ENCODE measurements around the gene RNF224.
"Not testable (repeated sequence)": the region's sequence is repeated elsewhere in the genome, so short reads cannot be mapped to it uniquely, and the experiment has no call there.

RNF224 gene

DNA sequence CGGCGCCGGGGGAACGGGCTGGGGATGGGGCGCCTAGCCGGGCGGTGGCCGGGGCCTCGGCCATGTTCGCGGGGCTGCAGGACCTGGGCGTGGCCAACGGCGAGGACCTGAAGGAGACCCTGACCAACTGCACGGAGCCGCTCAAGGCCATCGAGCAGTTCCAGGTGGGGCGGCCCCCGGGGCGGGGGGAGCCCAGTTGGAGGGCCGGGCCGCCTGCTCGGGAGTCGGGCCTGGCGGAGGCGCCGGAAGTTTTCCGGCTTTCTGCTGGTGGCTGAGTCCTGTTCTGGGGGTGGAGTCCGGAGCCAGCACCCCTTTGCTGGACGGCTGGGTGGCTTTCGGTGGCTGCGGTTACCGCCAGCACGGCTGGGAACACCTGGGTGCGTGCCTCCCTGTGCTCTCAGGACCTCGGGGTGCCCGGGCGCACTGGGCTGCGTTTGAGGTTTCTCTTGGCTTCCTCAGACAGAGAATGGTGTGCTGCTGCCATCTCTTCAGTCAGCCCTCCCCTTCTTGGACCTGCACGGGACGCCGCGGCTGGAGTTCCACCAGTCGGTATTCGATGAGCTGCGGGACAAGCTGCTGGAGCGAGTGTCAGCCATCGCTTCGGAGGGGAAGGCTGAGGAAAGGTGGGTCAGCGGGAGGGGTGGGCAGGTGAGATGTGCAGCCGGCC is 28.3 kb downstream of the RNF224 start:
- no peak for DNase-seq

DNA sequence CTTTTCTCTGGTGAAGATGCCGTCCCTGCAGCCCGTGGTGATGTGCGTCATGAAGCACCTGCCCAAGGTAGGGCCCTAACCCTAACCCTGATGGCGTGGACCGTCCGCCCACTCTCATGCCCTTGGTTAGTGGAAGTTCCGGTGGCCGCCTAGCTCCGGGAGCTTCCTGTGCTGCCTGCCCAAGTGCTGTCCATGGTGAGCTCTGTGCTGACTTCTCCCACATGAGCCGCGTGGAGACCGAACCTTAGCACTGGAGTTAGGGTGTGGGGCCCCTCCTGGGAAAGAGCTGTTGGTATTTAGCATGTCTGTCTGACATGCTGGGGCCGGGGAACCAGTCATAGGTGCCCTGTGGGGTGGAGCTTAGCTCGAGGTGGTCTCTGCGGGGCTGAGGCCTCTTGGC is 29.1 kb downstream of the RNF224 start:
- no peak for DNase-seq

DNA sequence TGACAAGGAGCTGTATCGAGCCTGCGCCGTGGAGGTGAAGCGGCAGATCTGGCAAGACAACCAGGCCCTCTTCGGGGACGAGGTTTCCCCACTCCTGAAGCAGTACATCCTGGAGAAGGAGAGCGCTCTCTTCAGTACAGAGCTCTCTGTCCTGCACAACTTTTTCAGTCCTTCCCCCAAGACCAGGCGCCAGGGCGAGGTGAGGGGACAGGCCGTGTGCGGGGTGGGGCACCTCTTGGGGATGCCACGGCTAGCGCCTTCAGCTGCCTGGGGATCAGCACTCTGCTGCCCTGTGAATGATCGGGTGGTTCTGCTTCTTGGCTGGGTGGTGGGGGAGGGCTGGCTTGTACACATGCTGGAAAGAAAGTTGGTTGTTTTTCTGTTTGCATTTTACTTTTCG is 29.6 kb downstream of the RNF224 start:
- DNase-seq: no peak

DNA sequence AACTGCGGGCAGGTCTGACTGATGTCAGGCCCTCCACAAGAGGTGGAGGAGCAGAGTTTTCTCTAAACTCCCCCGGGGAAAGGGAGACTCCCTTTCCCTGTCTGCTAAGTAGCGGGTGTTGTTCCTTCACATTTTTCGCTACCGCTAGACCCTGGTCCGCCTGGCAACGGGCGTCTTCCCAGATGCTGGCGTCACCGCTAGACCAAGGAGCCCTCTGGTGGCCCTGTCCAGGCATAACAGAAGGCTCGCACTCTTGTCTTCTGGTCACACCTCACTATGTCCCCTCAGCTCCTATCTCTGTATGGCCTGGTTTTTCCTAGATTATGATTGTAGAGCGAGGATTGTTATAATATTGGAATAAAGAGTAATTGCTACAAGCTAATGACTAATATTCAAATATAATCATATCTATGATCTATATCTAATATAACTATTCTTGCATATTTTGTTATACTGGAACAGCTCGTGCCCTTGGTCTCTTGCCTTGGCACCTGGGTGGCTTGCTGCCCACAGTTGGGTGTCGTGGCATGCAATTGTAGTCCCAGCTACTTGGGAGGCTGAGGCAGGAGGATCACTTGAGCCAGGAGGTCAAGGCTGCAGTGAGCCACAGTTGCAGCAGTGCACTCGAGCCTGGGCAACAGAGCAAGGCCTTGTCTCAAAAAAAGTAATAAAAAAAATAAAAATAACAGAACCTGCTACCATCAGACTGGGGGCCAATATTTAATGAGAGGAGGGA is 35.0 kb downstream of the RNF224 start:
- not testable (repeated sequence) for DNase-seq

DNA sequence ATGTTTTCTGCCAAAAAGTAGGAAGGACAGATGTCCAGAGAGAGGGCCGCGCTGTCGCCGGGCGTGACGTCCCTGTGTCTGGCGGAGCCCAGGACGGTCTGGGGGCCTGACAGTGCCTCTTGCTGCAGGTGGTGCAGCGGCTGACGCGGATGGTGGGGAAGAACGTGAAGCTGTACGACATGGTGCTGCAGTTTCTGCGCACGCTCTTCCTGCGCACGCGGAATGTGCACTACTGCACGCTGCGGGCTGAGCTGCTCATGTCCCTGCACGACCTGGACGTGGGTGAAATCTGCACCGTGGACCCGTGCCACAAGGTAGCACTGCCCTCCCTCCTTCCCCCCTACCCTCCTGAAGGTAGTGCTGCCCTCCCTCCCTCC is 35.6 kb downstream of the RNF224 start:
- DNase-seq: no peak

GRCh38 chr9:137263506-137263905 is 36.2 kb downstream of the RNF224 start:
- no peak for DNase-seq

- DNase-seq: no peak
These were observed 36.8 kb downstream of the RNF224 start for GRCh38 chr9:137264067-137264466.

DNA sequence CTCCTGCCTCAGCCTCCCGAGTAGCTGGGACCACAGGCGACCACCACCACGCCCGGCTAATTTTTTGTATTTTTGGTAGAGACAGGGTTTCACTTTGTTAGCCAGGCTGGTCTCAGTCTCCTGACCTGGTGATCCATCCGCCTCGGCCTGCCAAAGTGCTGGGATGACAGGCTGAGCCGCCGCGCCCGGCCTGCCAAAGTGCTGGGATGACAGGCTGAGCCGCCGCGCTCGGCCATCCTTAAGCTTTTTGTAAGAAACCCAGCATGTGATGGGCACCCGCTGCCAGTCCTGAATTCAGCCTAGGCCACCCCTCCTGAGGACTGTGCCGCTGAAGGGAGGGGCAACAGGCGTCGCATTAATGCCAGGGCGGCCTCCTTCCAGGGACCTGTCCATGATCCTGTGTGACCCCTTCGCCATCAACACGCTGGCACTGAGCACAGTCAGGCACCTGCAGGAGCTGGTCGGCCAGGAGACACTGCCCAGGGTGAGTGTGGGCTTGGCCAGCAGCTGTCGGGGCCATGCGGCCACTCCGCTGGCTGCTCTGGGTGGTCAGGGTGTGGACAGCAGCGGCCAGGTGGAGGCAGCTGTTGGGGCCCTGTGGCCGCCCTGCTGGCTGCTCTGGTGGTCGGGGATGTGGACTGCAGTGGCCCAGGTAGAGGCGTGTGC is 38.3 kb downstream of the RNF224 start:
- no peak for DNase-seq

DNA sequence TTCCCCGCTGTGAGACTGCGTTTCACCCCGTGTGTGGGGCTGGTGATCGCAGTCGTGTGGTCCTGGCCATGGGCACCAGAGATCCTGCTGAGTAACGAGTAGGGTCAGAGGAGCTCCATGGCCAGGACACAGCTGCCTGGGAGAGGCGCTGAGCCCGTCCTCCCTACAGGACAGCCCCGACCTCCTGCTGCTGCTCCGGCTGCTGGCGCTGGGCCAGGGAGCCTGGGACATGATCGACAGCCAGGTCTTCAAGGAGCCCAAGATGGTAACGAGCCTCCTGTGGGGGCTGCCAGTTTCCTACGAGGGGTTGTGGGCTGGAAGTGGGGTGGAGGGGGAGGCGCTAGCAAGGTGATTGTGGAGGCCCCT is 38.8 kb downstream of the RNF224 start:
- DNase-seq: no peak

DNA sequence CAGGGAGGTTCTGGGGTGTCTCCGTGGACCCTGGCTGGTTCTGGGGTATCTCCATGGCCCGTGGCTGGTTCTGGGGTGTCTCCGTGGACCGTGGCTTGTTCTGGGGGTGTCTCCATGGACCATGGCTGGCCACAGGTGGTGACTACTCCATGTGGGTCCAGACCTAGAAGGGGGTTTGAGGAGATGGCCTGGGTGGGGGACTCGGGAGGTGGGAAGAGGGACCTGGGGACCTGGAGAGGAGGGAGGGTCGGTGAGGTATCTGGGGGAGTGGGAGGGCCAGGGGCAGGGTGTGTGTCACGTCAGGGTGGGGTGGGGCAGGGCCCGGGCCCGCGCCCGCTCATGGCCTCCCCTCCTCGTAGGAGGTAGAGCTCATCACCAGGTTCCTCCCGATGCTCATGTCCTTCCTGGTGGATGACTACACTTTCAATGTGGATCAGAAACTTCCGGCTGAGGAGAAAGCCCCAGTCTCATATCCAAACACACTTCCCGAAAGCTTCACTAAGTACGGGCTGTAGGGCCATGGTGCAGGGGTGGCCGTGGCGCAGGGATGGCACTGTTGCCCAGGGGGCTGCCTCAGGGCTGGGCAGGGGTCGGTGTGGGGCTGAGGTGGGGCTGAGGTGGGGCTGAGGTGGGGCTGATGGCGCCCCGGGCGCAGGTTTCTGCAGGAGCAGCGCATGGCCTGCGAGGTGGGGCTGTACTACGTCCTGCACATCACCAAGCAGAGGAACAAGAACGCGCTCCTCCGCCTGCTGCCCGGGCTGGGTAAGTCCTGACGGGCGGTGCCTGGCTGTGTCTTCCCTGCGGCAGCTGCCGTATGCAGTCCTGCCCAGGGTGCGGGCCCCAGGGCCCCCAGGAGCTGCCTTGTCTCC is 39.5 kb downstream of the RNF224 start:
- DNase-seq: no peak

DNA sequence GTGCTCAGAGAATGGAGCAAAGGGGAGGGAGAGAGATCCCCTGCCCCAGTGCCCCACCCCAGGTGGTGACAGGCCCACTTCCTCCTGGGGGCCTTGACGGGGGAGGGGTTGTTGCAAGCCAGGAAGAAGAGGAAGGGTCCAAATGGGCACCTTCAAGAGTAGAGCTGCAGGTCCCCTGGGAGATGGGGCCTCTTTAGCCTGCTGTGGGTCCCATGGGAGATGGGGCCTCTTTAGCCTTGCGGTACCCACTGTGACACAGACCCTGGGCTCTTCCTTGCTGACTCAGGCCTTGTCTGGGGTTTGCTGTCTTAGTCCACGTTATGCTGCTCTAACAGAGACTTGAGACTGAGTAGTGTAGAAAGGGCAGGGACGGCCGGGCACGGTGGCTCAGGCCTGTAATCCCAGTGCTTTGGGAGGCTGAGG is 40.6 kb downstream of the RNF224 start:
- DNase-seq: no peak

GRCh38 chr9:137268538-137269201 is 41.4 kb downstream of the RNF224 start:
- no peak for DNase-seq

DNA sequence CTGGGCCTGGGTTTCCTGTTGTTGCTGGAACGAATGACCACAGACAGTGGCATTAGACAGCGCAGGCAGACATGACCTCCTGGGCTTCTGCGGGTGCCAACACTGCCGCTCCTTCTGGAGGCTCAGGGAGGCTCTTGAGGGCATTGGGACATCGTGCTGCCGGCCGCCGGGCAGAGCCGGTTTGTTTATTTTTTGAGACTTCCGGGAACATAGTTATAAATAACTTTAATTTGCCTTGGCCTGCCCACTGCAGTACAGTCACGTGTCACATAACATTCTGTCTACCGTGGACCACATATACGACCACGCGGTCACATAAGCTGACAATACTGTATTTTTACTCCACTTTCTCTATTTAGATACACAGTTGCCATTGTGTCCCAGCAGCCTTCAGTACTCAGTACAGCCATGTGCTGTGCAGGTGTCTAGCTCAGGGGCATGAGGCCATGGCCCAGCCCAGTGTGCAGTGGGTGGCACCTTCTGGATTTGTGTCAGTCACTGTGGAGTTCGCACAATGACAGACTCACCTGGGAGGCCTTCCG is 42.0 kb downstream of the RNF224 start:
- no peak for DNase-seq

- DNase-seq: no peak
These were observed 43.8 kb downstream of the RNF224 start for GRCh38 chr9:137270929-137271695.

DNA sequence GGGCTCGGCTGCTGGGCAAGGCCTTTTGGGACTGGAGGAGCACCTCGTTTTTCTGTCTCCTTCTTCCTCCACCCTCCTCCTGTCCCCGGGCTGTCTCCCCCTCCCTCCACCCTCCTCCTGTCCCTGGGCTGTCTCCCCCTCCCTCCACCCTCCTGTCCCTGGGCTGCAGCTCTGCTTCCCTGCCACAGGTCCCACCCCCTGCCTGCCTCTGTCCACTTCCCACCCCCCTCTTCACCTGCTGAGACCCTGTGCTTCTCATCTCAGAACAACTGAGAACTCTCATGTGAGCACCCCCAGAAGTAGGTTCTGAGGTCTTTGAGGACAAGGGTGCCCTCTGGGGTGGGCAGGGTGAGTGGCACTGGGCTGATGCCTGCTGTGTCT is 44.4 kb downstream of the RNF224 start:
- no peak for DNase-seq

DNA sequence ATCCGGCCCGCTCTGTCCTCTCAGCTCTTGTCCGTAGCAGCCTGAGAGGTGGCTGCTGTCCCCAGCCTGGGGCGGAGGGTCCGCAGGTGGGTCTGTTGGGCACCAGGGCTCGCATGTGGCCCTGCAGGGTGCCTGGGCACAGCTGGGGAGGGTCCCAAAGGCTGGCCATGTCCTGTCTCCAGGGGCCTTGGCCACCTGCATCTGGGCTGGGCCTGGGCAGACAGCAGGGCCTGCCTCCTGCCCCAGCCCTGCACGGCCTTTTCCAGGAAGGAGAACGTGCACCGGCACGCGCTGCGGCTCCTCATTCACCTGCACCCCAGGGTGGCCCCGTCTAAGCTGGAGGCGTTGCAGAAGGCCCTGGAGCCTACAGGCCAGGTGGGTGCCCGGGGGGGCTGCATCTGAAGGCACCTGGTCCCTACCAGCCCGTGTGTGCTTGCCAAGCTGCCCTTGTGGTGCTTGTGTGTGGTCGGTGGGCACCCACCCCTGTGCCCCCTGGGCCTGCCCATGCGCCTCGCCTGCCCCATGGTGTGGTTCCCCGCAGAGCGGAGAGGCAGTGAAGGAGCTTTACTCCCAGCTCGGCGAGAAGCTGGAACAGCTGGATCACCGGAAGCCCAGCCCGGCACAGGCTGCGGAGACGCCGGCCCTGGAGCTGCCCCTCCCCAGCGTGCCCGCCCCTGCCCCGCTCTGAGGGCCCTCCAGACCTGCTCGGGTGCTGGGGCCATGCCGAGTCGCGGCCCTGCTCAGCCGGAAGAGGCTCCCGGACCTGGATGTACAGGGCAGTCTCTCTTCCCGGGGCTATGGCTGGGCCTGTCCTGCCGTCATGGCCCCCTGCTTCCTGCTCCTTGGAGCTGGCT is 45.2 kb downstream of the RNF224 start:
- no peak for DNase-seq

GRCh38 chr9:137273095-137273490 is 45.8 kb downstream of the RNF224 start:
- DNase-seq: no peak

- peak; percentile 61 for DNase-seq
These were observed 46.5 kb downstream of the RNF224 start for GRCh38 chr9:137273611-137274320.

- DNase-seq: no peak
These were observed 47.9 kb downstream of the RNF224 start for GRCh38 chr9:137275203-137275587.
